ENCODE data around the gene RTP5.

The RTP5 gene

DNA sequence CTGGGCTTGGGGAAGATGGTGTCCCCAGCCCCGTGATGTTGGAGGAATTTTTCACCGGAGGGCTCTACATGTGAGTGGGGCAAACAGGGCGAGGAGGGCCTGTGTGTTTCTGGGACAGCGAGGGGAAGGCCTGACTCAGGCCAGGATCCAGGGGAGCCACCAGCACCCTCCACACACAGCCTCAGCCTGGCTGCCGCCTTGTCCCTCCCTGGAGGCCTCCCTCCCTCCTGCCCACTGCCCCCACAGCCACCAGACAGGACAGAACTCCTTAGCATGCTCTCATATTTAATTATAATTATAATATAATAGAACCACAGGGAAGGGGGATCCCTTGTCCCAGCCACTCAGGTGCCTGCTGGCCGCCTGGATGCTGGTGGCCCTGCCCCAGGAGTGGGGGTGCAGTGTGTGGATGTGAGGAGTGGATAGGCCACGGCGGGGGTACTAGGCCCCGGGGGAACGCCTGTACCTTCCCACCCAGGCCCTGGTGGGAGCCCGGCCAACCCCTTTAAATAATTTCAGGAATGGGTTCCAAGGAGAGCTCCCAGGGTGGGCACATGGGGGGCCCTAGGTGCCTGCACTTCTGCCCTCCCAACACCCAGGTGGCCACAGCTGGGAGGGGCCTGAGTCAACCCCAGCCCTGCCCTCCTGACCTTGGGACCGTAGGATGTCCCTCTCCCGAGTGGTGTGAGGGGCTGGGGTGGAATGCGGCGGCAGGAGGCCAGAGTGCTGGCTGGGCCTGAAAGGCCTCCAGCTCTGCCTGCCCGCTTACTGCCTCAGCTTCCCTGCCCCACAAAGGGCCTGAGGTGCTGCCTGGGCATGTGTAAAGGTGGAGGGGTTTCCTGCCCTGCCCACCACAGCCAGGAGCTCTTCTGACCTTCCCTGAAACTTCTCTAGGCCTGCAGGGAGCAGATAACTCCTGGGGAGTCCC lies 19.6 kb upstream of the RTP5 start:
- Histone ChIP-seq H3K9ac (ENCODE audit: insufficient read length) (no peak overlapping the region), H3K4me3 (no peak overlapping the region), H3K36me3 (ENCODE audit: insufficient read depth, low read length) (no peaks in the 10 kb centered on the region), H3K27ac (no peak overlapping the region), H3K9me3 (ENCODE audit: low read depth, low read length) (no peaks in the 10 kb centered on the region)
- no peak for DNase-seq (ENCODE audit: low read depth, low spot score)
- TF ChIP-seq FOXP2 (optimal IDR thresholded peaks at IDR 0.05; ENCODE audit: control extremely low read depth, extremely low read length, insufficient read depth) (no peak), POLR2AphosphoS5 (IDR thresholded peaks at IDR 0.05; ENCODE audit: borderline replicate concordance, low read depth, low read length) (no peak), EZH2 (IDR thresholded peaks at IDR 0.05) (no peak)

DNA sequence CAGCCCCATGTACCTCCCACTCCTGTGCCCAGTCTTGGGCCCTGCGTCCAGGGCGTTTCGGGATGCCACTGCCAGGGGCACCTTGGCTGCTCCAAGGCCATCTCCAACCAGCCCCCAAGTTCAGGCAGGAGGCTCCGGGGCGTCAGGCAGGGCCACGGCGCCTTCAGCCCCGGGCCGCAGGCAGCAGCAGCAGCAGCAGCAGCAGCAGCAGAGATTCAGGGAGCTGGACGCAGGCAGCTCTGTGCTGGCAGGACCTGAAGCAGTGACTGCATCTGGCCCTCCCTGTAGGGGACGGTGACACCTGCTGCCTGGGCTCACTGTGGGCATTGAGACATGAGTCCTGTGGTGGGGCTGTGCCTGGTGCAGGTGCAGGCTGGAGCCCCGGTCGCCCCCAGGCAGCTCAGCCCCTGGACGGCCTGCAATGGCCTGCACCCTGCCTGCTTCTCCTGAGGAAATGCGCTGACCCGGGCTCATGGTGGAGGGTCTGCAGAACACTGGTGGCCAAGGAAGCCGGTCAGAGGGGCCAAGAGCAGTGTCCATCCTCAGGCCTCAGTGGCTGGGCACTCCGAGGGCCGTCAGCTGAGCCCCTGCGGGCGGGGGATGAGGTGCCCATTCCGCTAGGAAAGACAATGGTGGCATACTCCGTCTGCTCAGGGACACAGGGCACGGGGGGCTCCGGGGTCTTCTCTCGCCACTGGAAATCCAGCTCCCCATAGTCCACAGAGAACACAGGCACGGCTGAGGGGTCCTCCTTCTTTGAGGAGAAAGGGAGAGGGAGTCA lies 18.8 kb upstream of the RTP5 start:
- no peak overlapping the region for H3K9ac ChIP-seq (ENCODE audit: insufficient read length)
- H3K27ac ChIP-seq = no peak overlapping the region
- H3K9me3 ChIP-seq (ENCODE audit: low read depth, low read length) = no peaks in the 10 kb centered on the region
- no peak overlapping the region for H3K4me3 ChIP-seq
- H3K36me3 ChIP-seq (ENCODE audit: insufficient read depth, low read length) = no peaks in the 10 kb centered on the region
- no peak for DNase-seq (ENCODE audit: low read depth, low spot score)
- TF ChIP-seq FOXP2 (optimal IDR thresholded peaks at IDR 0.05; ENCODE audit: control extremely low read depth, extremely low read length, insufficient read depth) (no peak), POLR2AphosphoS5 (IDR thresholded peaks at IDR 0.05; ENCODE audit: borderline replicate concordance, low read depth, low read length) (no peak), EZH2 (IDR thresholded peaks at IDR 0.05) (no peak)

DNA sequence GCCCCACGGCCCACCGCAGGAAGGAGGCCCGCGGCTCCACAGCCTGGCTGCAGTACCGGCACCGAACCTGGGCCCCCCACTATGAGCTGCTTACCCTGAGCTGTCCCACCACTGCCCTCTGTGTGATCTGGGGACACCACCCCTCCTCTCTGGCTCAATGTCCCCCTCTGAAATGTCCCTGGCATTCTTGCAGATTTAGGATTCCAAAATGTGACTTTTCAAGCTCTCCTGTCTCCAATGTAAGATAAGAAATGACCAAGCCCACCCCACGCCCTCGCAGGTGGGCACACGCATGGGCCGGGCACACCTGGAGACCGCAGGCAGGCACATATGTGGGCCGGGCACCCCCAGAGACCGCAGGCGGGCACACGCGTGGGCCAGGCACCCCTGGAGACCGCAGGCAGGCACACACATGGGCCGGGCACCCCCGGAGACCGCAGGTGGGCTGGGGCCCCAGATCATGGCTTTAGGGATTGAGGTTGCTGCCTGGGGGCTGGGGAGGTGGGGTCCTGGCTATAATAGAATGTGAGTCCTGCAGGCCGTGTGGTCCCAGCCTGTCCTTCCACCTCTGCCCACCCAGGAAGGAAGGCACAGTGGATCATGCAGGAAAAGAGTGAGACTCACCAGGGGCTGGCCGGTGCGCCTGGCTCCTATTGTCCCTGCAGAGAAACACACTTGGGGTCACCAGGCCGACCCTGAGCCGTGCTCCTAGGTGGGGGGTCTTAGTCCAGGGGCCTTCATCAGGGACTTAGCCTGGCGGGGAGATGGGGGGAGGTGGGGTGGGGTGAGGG lies 18.0 kb upstream of the RTP5 start:
- no peak overlapping the region for H3K4me3 ChIP-seq
- no peak overlapping the region for H3K9ac ChIP-seq (ENCODE audit: insufficient read length)
- no peaks in the 10 kb centered on the region for H3K9me3 ChIP-seq (ENCODE audit: low read depth, low read length)
- no peak overlapping the region for H3K27ac ChIP-seq
- H3K36me3 ChIP-seq (ENCODE audit: insufficient read depth, low read length) = no peaks in the 10 kb centered on the region
- TF ChIP-seq FOXP2 (optimal IDR thresholded peaks at IDR 0.05; ENCODE audit: control extremely low read depth, extremely low read length, insufficient read depth) = no peak
- no peak for TF ChIP-seq EZH2 (IDR thresholded peaks at IDR 0.05)
- TF ChIP-seq POLR2AphosphoS5 (IDR thresholded peaks at IDR 0.05; ENCODE audit: borderline replicate concordance, low read depth, low read length) = no peak
- no peak for DNase-seq (ENCODE audit: low read depth, low spot score)

DNA sequence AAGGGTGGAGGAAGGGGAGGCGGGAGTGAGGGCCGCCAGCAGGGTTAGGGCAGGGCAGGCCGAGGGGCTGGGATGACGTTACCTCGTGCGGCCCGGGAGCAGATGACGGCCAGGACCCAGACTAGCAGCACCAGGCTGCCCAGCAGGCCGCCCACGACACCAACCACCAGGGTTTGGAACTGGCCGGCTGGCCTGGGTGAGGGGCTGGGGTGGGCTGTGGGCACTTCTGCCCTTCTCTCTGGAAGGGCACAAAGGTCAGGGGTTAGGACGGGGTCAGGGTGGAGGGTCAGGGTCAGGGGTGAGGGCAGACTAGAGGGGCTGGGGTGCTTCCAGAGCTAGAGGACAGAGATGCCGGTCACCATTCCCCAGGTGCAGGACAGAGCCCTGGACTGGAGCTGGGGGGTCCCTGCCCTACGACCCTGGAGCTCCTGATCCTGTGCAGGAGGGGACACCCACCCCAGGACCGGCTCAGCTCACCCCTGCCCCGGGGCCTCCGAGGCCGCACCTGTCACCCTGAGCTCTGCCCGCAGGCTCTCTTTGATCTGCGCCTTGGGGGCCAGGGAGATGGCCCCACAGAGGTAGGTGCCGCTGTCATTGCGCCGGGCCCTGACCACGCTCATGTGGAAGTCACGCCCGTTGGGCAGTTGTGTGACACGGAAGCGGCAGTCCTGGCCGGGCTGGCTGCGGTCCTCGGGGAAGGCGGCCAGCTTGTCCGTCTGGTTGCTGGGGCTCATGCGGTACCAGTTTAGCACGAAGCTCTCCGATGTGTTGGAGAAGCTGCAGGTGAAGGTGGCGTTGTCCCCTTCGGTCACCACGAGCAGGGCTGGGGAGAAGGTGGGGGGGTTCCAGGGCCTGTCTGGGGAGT lies 17.2 kb upstream of the RTP5 start:
- H3K9me3 ChIP-seq (ENCODE audit: low read depth, low read length) = no peaks in the 10 kb centered on the region
- no peak for DNase-seq (ENCODE audit: low read depth, low spot score)
- H3K9ac ChIP-seq (ENCODE audit: insufficient read length) = no peak overlapping the region
- no peak overlapping the region for H3K27ac ChIP-seq
- TF ChIP-seq EZH2 (IDR thresholded peaks at IDR 0.05) = no peak
- no peak for TF ChIP-seq POLR2AphosphoS5 (IDR thresholded peaks at IDR 0.05; ENCODE audit: borderline replicate concordance, low read depth, low read length)
- no peak for TF ChIP-seq FOXP2 (optimal IDR thresholded peaks at IDR 0.05; ENCODE audit: control extremely low read depth, extremely low read length, insufficient read depth)
- no peaks in the 10 kb centered on the region for H3K36me3 ChIP-seq (ENCODE audit: insufficient read depth, low read length)
- H3K4me3 ChIP-seq = no peak overlapping the region

DNA sequence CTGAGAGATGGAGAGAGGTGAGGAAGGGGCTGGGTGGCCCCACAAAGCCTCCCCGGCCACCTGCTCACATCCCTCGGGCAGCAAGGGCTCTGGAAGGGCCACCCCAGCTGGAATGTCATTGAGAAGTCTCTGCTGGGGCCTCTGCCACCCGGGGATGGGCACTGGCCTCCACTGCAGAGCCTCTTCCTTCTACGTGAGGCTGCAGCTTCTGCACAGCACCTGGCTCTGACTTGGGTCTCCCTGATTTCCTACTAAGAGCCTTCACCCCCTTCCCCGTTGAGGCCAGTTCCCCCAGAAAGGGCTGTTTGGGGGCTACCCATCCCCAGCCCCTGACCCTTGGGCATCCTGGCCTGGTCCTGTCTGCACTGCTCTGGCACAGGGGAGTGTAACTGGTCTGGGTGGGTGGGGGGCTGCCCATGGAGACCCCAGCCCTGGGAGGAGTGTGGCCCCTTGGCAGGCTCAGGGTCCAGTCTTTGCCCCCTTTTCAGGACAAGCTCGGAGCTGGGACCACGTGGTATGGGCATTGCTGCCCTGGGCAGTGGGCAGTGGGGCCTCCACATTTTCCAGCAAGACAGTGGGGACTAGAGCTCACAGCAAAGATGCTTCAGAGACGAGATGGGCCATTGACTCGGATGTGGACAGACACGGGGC lies 16.4 kb upstream of the RTP5 start:
- no peaks in the 10 kb centered on the region for H3K36me3 ChIP-seq (ENCODE audit: insufficient read depth, low read length)
- H3K9ac ChIP-seq (ENCODE audit: insufficient read length) = no peak overlapping the region
- H3K27ac ChIP-seq = no peak overlapping the region
- DNase-seq (ENCODE audit: low read depth, low spot score) = no peak
- H3K4me3 ChIP-seq = no peak overlapping the region
- H3K9me3 ChIP-seq (ENCODE audit: low read depth, low read length) = no peaks in the 10 kb centered on the region
- TF ChIP-seq EZH2 (IDR thresholded peaks at IDR 0.05) (no peak), FOXP2 (optimal IDR thresholded peaks at IDR 0.05; ENCODE audit: control extremely low read depth, extremely low read length, insufficient read depth) (no peak), POLR2AphosphoS5 (IDR thresholded peaks at IDR 0.05; ENCODE audit: borderline replicate concordance, low read depth, low read length) (no peak)

DNA sequence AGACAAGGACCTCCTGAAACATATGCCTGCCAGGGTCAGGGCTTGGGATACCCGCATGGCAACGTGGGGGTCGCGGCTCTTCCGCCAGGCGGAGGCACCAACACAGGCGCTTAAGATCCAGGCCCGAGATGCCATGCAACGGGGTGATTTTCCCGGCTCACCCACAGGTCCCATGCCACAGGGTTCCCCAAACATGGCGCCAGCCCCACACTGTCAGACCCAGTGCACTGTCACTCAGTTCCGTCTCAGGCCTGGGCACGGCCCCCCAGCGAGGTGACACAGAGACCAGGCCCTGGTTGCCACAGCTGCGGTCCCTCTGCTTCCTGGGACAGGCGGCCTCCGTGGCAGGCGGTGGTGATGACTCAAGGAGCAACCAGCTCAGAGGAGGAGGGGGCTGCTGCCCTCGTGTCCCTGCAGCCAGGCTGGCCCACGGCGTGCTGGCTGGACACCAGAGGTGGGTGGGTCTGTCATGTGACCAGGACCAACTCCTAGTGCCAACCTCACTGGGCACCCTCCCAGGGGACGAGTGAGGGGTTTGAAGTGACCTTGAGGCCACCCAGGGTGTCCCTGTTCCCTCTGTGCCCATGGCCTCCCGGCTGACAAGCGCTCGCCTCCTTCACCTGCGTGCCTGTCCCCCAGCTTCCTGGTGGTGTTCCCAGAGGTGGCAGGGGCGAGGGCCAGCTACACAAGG lies 15.7 kb upstream of the RTP5 start:
- Histone ChIP-seq H3K4me3 (no peak overlapping the region), H3K27ac (no peak overlapping the region), H3K36me3 (ENCODE audit: insufficient read depth, low read length) (no peaks in the 10 kb centered on the region), H3K9me3 (ENCODE audit: low read depth, low read length) (no peaks in the 10 kb centered on the region), H3K9ac (ENCODE audit: insufficient read length) (no peak overlapping the region)
- TF ChIP-seq POLR2AphosphoS5 (IDR thresholded peaks at IDR 0.05; ENCODE audit: borderline replicate concordance, low read depth, low read length) (no peak), FOXP2 (optimal IDR thresholded peaks at IDR 0.05; ENCODE audit: control extremely low read depth, extremely low read length, insufficient read depth) (no peak), EZH2 (IDR thresholded peaks at IDR 0.05) (no peak)
- no peak for DNase-seq (ENCODE audit: low read depth, low spot score)

Measured in SK-N-MC (cell line).